GM12874 (cell line): ENCODE measurements around the gene NEDD4.

Source experiments
- TF ChIP-seq, protein P1 (sequence below): IDR thresholded peaks from 2 replicates; pipeline ENCODE4 v1.5.1; 2011; ENCODE audit warnings: low read depth, mild to moderate bottlenecking, control low read depth, low read length, moderate library complexity; ENCODE audit not compliant: insufficient read depth

NEDD4 gene

DNA sequence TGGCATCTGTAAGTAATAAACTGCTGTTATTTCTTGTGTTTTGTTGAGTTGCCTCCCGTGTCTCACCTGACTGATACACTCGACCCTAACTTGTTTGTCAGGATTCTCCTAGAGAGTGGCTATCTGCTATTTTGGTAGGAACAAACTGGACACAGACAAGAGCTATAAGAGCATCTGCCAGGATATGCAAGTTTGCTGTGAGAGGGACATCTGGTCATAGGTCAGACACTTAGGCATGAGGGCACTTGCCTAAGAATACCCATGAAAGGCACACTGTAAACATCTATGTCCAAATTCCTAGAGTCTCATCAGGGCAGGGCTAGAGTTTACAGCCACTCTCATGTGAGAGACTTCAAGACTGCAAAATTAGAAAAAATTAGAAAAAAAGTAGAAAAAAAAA, 32.5 kb downstream of the NEDD4 start:
- TF ChIP-seq, protein P1, sequence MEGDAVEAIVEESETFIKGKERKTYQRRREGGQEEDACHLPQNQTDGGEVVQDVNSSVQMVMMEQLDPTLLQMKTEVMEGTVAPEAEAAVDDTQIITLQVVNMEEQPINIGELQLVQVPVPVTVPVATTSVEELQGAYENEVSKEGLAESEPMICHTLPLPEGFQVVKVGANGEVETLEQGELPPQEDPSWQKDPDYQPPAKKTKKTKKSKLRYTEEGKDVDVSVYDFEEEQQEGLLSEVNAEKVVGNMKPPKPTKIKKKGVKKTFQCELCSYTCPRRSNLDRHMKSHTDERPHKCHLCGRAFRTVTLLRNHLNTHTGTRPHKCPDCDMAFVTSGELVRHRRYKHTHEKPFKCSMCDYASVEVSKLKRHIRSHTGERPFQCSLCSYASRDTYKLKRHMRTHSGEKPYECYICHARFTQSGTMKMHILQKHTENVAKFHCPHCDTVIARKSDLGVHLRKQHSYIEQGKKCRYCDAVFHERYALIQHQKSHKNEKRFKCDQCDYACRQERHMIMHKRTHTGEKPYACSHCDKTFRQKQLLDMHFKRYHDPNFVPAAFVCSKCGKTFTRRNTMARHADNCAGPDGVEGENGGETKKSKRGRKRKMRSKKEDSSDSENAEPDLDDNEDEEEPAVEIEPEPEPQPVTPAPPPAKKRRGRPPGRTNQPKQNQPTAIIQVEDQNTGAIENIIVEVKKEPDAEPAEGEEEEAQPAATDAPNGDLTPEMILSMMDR: no peak

GRCh38 chr15:55959744-55960447, 33.5 kb downstream of the NEDD4 start:
- TF ChIP-seq, protein P1: no peak

DNA sequence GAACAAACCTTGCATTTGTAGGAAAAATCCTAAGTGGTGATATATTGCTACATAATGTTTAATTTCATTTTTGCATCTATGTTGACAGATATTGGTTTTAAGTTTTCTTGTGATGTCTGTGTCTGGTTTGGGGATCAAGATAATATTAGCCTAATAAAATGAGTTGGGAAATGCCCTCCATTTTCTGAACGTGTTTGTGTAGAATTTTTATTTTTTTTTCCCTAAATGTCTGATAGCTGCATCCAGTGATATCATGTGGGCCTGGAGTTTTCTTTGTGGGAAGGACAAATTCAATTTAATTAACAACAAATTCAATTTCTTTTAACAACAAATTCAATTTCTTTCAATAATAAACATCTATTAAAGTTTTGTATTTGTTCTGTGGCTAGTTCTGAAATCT, 35.1 kb downstream of the NEDD4 start:
- TF ChIP-seq, protein P1: no peak

DNA sequence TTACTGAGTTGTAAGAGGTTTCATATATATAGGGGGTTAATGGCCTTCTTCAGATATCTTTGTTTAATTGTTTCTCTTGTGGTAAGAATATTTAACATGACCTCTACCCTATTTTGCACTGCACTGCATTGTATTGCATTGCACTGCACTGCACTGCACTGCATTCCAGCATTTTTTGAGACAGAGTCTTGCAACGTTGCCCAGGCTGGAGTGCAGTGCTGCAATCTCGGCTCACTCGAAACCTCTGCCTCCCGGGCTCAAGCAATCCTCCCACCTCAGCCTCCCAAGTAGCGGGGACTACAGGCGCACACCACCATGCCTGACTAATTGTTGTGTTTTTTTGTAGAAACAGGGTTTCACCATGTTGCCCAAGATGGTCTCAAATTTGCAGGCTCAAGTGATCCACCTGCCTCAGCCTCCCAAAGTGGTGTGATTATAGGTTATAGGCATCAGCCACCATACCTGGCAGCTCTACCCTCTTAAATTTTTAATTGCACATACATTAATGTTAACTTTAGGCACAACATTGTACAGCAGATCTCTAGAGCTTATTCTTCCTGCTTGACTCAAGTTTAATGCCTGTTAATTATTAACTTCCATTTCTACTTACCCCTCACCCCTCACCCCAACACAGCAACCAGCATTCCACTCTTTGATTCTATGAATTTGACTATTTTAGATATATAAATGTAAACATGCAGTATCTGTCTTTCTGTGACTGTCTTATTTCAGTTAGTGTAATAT, 38.4 kb downstream of the NEDD4 start:
- TF ChIP-seq, protein P1: no peak

DNA sequence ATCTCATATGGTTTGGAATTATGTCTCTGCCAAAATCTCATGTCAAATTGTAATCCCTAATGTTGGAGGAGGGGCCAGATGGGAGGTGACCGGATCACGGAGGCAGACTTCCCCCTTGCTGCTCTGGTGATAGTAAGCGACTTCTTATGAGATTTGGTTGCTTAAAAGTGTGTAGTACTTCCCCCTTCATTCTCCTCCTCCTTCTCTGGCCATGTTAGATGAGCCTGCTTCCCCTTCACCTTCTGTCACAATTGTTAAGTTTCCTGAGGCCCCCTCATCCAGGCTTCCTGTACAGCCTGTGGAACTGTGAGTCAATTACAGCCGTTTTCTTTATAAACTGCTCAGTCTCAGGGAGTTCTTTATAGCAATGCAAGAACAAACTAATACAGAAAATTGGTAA, 51.1 kb downstream of the NEDD4 start:
- TF ChIP-seq, protein P1: no peak

DNA sequence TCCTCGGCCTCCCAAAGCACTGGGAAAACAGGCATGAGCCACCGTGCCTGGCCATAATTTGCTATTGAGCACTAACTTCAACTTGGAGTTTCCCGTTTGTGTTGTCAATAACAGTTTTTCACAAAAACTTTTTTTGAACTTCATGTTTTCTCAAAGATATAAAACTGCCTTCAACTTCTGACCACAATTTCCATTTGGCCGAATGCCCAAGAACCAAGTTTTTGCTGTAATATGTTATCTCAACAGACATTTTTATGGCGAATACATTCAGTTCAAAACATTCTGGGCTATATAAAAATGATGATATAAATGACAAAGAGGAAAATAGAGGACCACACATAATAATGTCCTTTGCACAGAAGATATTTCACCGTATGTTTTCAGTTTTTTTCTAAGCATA, 56.4 kb downstream of the NEDD4 start:
- TF ChIP-seq, protein P1: no peak

DNA sequence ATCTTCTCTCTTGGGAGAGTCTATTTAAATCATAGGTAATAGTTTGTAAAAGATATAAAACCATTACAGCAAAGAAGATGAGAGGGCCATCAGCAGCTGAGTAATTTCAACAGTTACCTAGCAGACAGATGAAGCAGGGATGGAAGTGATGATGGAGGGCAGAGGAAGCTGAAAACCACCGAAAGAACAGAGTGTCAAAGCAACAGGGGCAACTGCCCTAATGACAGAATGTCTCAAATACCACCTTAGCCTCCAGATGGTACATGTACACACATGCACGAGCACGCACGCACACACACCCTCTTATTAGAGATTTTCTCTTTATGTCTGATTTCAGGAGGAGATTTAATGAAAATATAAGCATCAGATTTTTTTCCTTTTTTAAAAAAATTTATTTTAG, 64.5 kb downstream of the NEDD4 start:
- TF ChIP-seq, protein P1: no peak
